A549 (cell line): ENCODE measurements around the gene XRCC4. TPM values are rescaled to one million over a fixed set of nuclear protein-coding genes. Genes with fewer than 3 reads are reported as not detected.

ENCODE experiments used
- ATAC-seq, 2 experiments: fragments of 200-7000 bp in 1 of 2; fragments of >200 bp in 1 of 2; cut with Nextera tagmentation in 1 of 2; cut with Tn5 transposase in 1 of 2; 3 replicates each; pipeline versions ENCODE4 v1.8.0 to v1.9.1; 2018 to 2020; ENCODE audit warnings: mild to moderate bottlenecking in 1 of 2, moderate library complexity in 1 of 2
- CTCF ChIA-PET: fragments of 300-600 bp; sonication (Branson Sonifier 250); formaldehyde crosslinking; extraction: SDS; loops from one replicate; lab custom pipeline; 2021; ENCODE audit warnings: antibody characterized with exemption, inconsistent platforms; lab: Yijun Ruan, JAX
- POLR2A ChIA-PET: fragments of 350-600 bp; formaldehyde crosslinking; extraction: SDS; loops from one replicate; lab custom pipeline; 2021; ENCODE audit warnings: antibody characterized with exemption, inconsistent platforms; lab: Yijun Ruan, JAX
- DNase-seq, 2 experiments: peaks; one replicate each; pipeline versions ENCODE4 v3.0.0 to v3.0.0-alpha.2; 2011 to 2016; ENCODE audit warnings: low read depth in 1 of 2, low spot score in 1 of 2
- FAIRE-seq: peaks from 2 replicates; lab custom pipeline; 2011; peaks lifted over from hg19 to GRCh38; lab: Jason Lieb, UNC
- H3K27ac ChIP-seq, 2 experiments: fragments of >200 bp; sonication (Bioruptor Twin); formaldehyde crosslinking; 3 replicates each; pipeline ENCODE4 v1.5.1; 2016 to 2017
- H3K4me1 ChIP-seq: fragments of >200 bp; sonication (Bioruptor Twin); formaldehyde crosslinking; 3 replicates; pipeline ENCODE4 v1.6.1; 2016
- H3K4me2 ChIP-seq: fragments of >200 bp; sonication (Bioruptor Twin); formaldehyde crosslinking; 3 replicates; pipeline ENCODE4 v1.6.1; 2016
- H3K4me3 ChIP-seq: fragments of >200 bp; sonication (Bioruptor Twin); formaldehyde crosslinking; 3 replicates; pipeline ENCODE4 v1.5.1; 2016
- H3K9me3 ChIP-seq: fragments of >200 bp; sonication (Bioruptor Twin); formaldehyde crosslinking; 3 replicates; pipeline ENCODE4 v1.6.1; 2016
- ATOH8 ChIP-seq: fragments of 250-450 bp; sonication (Bioruptor Pico); IDR thresholded peaks from 2 replicates; pipeline ENCODE4 v1.5.0; 2020; ENCODE audit warnings: low read depth, mild to moderate bottlenecking, moderate library complexity
- BHLHE40 ChIP-seq: IDR thresholded peaks from 2 replicates; pipeline ENCODE4 v1.6.1; 2012; ENCODE audit warnings: low read depth, low read length, inconsistent platforms
- EHF ChIP-seq: fragments of 250-450 bp; sonication (Bioruptor Pico); IDR thresholded peaks from 2 replicates; pipeline ENCODE4 v1.5.0; 2020; ENCODE audit warnings: mild to moderate bottlenecking
- EHMT2 ChIP-seq: fragments of 200-600 bp; sonication (generic); IDR thresholded peaks from 2 replicates; pipeline ENCODE4 v1.6.1; 2016; ENCODE audit warnings: antibody characterized with exemption, low read depth, mild to moderate bottlenecking, moderate library complexity
- ELK1 ChIP-seq: fragments of 150-350 bp; IDR thresholded peaks from 2 replicates; pipeline ENCODE4 v1.6.1; 2014; ENCODE audit warnings: low read depth, mild to moderate bottlenecking, low read length
- EP300 ChIP-seq, 2 experiments: fragments of >200 bp; sonication (Bioruptor Twin); formaldehyde crosslinking; IDR thresholded peaks; 2 replicates in 1 of 2; 3 replicates in 1 of 2; pipeline ENCODE4 v1.6.1; 2016 to 2017
- ESRRA ChIP-seq: fragments of 150-350 bp; IDR thresholded peaks from 2 replicates; pipeline ENCODE4 v1.6.1; 2014; ENCODE audit warnings: mild to moderate bottlenecking, low read length, borderline replicate concordance
- FOSB ChIP-seq: fragments of 250-450 bp; sonication (Bioruptor Pico); IDR thresholded peaks from 2 replicates; pipeline ENCODE4 v1.5.0; 2020; ENCODE audit warnings: mild to moderate bottlenecking, moderate library complexity
- HOXA7 ChIP-seq: fragments of 250-450 bp; sonication (Bioruptor Pico); IDR thresholded peaks from 2 replicates; pipeline ENCODE4 v1.5.0; 2020; ENCODE audit warnings: mild to moderate bottlenecking, moderate library complexity
- MAZ ChIP-seq: fragments of 150-350 bp; IDR thresholded peaks from 2 replicates; pipeline ENCODE4 v1.6.1; 2014; ENCODE audit warnings: antibody characterized with exemption, low read depth, low read length, borderline replicate concordance
- MYC ChIP-seq: IDR thresholded peaks from 2 replicates; pipeline ENCODE4 v1.6.1; 2012; ENCODE audit warnings: mild to moderate bottlenecking, inconsistent platforms, low read length, improper control_type of control experiment, borderline replicate concordance
- NPAS2 ChIP-seq: fragments of 250-450 bp; sonication (Bioruptor Pico); IDR thresholded peaks from 2 replicates; pipeline ENCODE4 v1.8.0; 2022; ENCODE audit warnings: mild to moderate bottlenecking, moderate library complexity, borderline replicate concordance
- PBX3 ChIP-seq: IDR thresholded peaks from 2 replicates; pipeline ENCODE4 v1.6.1; 2012
- PHF8 ChIP-seq: fragments of 200-600 bp; sonication (generic); IDR thresholded peaks from 2 replicates; pipeline ENCODE4 v1.6.1; 2016; ENCODE audit warnings: low read depth, mild to moderate bottlenecking, antibody characterized with exemption, moderate library complexity, borderline replicate concordance
- RAD21 ChIP-seq, 2 experiments: fragments of >200 bp in 1 of 2; sonication (Bioruptor Twin) in 1 of 2; formaldehyde crosslinking in 1 of 2; IDR thresholded peaks in 1 of 2; conservative IDR thresholded peaks in 1 of 2; 2 replicates in 1 of 2; 3 replicates in 1 of 2; pipeline ENCODE4 v1.6.1; 2012 to 2018; ENCODE audit warnings: inconsistent platforms in 1 of 2
- TP53 ChIP-seq: fragments of 250-450 bp; sonication (Bioruptor Pico); IDR thresholded peaks from 2 replicates; pipeline ENCODE4 v1.5.0; 2021; ENCODE audit warnings: mild to moderate bottlenecking, moderate library complexity
- ZC3H11A ChIP-seq: fragments of 450-650 bp; IDR thresholded peaks from 2 replicates; pipeline ENCODE4 v1.6.1; 2014; ENCODE audit warnings: antibody characterized with exemption, mild to moderate bottlenecking
- ZSCAN20 ChIP-seq: fragments of 250-450 bp; sonication (Bioruptor Pico); IDR thresholded peaks from 2 replicates; pipeline ENCODE4 v1.8.0; 2022; ENCODE audit warnings: mild to moderate bottlenecking, moderate library complexity
- WGBS: methylation state at CpG from one replicate; pipeline ENCODE4 v1.1.6; 2017; ENCODE audit errors: missing lambda C conversion rate; 5-methylcytosine and 5-hydroxymethylcytosine counted together
- polyA plus RNA-seq, 4 experiments: library from polyadenylated mRNA; depleted of rRNA in 3 of 4; stranded (reverse); fragments of >200 nt; fragmentation: RNase III in 1 of 4; extraction: RNeasy Plus Mini Kit Qiagen cat#74134 plus additional on column Dnase treatment in 1 of 4; gene quantifications; 2 replicates in 3 of 4; 3 replicates in 1 of 4; pipeline ENCODE4 v1.2.3, GENCODE V29; 2011 to 2017

Gene XRCC4
- polyA plus RNA-seq, 2 of the 4 experiments (the other 2 are of a cell fraction) = 14.3 to 14.8 TPM

GRCh38 chr5:83036991-83037575 lies 40.3 kb upstream of the XRCC4 start:
- DNase-seq = no peak
- Histone ChIP-seq H3K9me3 (no peaks in the 10 kb centered on the region), H3K27ac (no peak overlapping the region), H3K4me2 (no peak overlapping the region), H3K4me3 (no peak overlapping the region), H3K4me1 (no peaks in the 10 kb centered on the region)
- WGBS = 76% methylated on average over 4 of the region's 4 CpGs
- no peak for FAIRE-seq
- no peak for ATAC-seq
- CTCF ChIA-PET = interaction anchor here (0.6 to 1.3 kb wide), 2 partner anchors 16 to 683 kb away, joined by 4 to 6 read pairs; no protein-coding TSS in a partner anchor
- TF ChIP-seq ZSCAN20 (CRISPR knock-in tag) (no peak), TP53 (CRISPR knock-in tag) (no peak), MAZ (no peak), MYC (no peak), FOSB (CRISPR knock-in tag) (no peak), RAD21 (conservative IDR thresholded peaks at IDR 0.05 in 1 of 2, IDR thresholded peaks at IDR 0.05 in 1 of 2) (no peak), ELK1 (no peak), EHMT2 (no peak), HOXA7 (CRISPR knock-in tag) (no peak), EP300 (IDR thresholded peaks at IDR 0.05) (no peak), ZC3H11A (no peak), ATOH8 (no peak), EHF (CRISPR knock-in tag) (no peak)
- POLR2A ChIA-PET = no interaction called here

- FAIRE-seq (no peak), ATAC-seq (no peak)
- CTCF ChIA-PET = no interaction called here
Measured at GRCh38 chr5:83038924-83039323, 38.4 kb upstream of the XRCC4 start.

More at GRCh38 chr5:83038924-83039323, 38.4 kb upstream of the XRCC4 start:
- POLR2A ChIA-PET = interaction anchor here (0.7 kb wide), 1 partner anchor 214 kb away, joined by 3 read pairs; no protein-coding TSS in a partner anchor
- Histone ChIP-seq H3K4me2 (no peak overlapping the region), H3K9me3 (no peaks in the 10 kb centered on the region), H3K4me3 (no peak overlapping the region), H3K27ac (no peak overlapping the region), H3K4me1 (no peaks in the 10 kb centered on the region)
- no peak for DNase-seq
- no peak for TF ChIP-seq NPAS2 (CRISPR knock-in tag)
- no peak for TF ChIP-seq PHF8
- TF ChIP-seq ESRRA = no peak
- no peak for TF ChIP-seq BHLHE40
- no peak for TF ChIP-seq PBX3
- TF ChIP-seq ELK1 = no peak
- 73% methylated on average over 3 of the region's 3 CpGs for WGBS
